Vagina (tissue), 2 donors: Measurements from ENCODE around the gene USP7.
"Not testable (repeated sequence)": the region's sequence is repeated elsewhere in the genome, so short reads cannot be mapped to it uniquely, and the experiment has no call there.

Experiments used
- CTCF ChIP-seq, 3 experiments: fragments of 450-650 bp in 2 of 3; fragments of 200-600 bp in 1 of 3; sonication (generic) in 1 of 3; IDR thresholded peaks; one replicate each; pipeline ENCODE4 v1.5.1; 2017 to 2019; ENCODE audit warnings: antibody characterized with exemption in 3 of 3, mild to moderate bottlenecking in 2 of 3, moderate library complexity in 2 of 3
- POLR2A ChIP-seq, 2 donors: fragments of 450-650 bp; IDR thresholded peaks; one replicate each; pipeline ENCODE4 v1.6.1; 2017; ENCODE audit warnings: antibody characterized with exemption in 2 of 2, mild to moderate bottlenecking in 2 of 2, moderate library complexity in 2 of 2
- POLR2AphosphoS5 ChIP-seq, 2 donors: sonication (generic); formaldehyde crosslinking; IDR thresholded peaks; one replicate each; pipeline ENCODE4 v1.9.0; 2017; ENCODE audit warnings: antibody characterized with exemption in 2 of 2, mild to moderate bottlenecking in 2 of 2, low read depth in 1 of 2; ENCODE audit not compliant: insufficient read depth in 1 of 2

DNA sequence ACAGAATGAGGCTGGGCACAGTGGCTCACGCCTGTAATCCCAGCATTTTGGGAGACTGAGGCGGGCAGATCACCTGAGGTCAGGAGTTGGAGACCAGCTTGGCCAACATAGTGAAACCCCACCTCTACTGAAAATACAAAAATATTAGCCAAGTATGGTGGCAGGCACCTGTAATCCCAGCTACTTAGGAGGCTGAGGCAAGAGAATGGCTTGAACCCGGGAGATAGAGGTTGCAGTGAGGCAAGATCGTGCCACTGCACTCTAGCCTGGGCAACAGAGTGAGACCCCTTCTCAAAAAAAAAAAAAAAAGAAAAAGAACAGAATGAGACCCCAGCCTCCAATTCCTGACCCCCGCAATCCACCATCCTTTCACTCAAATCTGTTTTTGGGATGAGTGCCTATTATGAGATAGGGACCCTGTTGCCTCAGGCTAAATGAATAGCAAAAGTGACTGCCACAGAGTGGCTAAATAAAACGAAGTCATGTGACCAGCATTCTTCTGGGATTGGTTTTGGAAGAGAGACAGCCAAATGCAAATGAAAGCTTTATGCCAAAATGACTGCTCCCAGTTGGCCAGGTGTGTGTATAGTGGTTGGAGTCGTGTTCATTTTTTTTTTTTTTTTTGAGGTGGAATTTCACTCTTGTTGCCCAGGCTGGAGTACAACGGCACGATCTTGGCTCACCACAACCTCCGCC is 5.6 kb upstream of the USP7 start:
- TF ChIP-seq CTCF (IDR thresholded peaks at IDR 0.05); POLR2A (IDR thresholded peaks at IDR 0.05); POLR2AphosphoS5 (IDR thresholded peaks at IDR 0.05; ENCODE audit: insufficient read depth in 1 of 2, low read depth in 1 of 2): not testable (repeated sequence)
